ENCODE results near the gene FBXO33. TPM values are rescaled to one million over a fixed set of nuclear protein-coding genes. Genes with fewer than 3 reads are reported as not detected.
A peak's percentile ranks its signal among the peaks of the same experiment; 100 is the strongest.

Gene FBXO33, protein sequence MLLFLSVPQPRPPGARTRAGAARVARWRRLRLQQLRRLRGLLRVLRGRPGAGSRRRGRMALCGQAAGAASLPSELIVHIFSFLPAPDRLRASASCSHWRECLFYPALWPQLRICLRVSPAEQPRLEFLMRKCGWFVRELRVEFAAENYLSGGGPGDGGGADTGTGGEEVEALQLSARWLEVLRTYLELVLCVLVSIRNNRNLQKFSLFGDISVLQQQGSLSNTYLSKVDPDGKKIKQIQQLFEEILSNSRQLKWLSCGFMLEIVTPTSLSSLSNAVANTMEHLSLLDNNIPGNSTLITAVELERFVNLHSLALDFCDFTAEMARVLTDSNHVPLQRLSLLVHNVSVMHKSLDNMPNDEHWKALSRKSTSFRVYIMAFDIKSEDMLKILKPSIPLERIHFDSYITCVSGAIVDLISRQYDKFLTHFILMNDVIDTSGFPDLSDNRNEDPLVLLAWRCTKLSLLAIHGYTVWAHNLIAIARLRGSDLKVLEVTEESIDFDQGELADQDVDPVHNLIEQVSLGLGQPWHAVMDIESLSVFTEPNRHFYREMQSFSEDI
- 13.1 and 13.4 TPM in 2 replicates for total RNA-seq (2014; rRNA removed; shearing (Covaris generic))

- no peaks in the 10 kb centered on the region for H3K36me3 ChIP-seq (replicated peaks; ENCODE audit: control insufficient read depth, insufficient read depth, low read length)
- no peaks in the 10 kb centered on the region for H3K27me3 ChIP-seq (ENCODE audit: control insufficient read depth, insufficient read depth, low read length)
- peak within 1 kb of the TSS; percentile 78 for H3K4me3 ChIP-seq (ENCODE audit: insufficient read depth, low read depth, low read length)
- peak; percentile 95 for DNase-seq
Measured at GRCh38 chr14:39432179-39432618, at the start of gene FBXO33. Gene FBXO33, minus strand, starts transcription at chr14:39432433. Its CDS starts 271 bp downstream, at chr14:39432162.

- no peak for DNase-seq
- Histone ChIP-seq H3K27me3 (ENCODE audit: control insufficient read depth, insufficient read depth, low read length) (no peaks in the 10 kb centered on the region), H3K36me3 (replicated peaks; ENCODE audit: control insufficient read depth, insufficient read depth, low read length) (no peaks in the 10 kb centered on the region), H3K4me3 (ENCODE audit: insufficient read depth, low read depth, low read length) (no peak overlapping the region)
Measured at GRCh38 chr14:39474416-39474911, 42.2 kb upstream of the FBXO33 start.

GRCh38 chr14:39472078-39472477 lies 39.8 kb upstream of the FBXO33 start:
- no peak overlapping the region for H3K4me3 ChIP-seq (ENCODE audit: insufficient read depth, low read depth, low read length)
- DNase-seq = no peak
- H3K27me3 ChIP-seq (ENCODE audit: control insufficient read depth, insufficient read depth, low read length) = no peaks in the 10 kb centered on the region
- H3K36me3 ChIP-seq (replicated peaks; ENCODE audit: control insufficient read depth, insufficient read depth, low read length) = no peaks in the 10 kb centered on the region

- no peak for DNase-seq
- no peaks in the 10 kb centered on the region for H3K27me3 ChIP-seq (ENCODE audit: control insufficient read depth, insufficient read depth, low read length)
- H3K4me3 ChIP-seq (ENCODE audit: insufficient read depth, low read depth, low read length) = no peak overlapping the region
- H3K36me3 ChIP-seq (replicated peaks; ENCODE audit: control insufficient read depth, insufficient read depth, low read length) = no peaks in the 10 kb centered on the region
Measured at GRCh38 chr14:39469094-39469710, 37.0 kb upstream of the FBXO33 start.

DNA sequence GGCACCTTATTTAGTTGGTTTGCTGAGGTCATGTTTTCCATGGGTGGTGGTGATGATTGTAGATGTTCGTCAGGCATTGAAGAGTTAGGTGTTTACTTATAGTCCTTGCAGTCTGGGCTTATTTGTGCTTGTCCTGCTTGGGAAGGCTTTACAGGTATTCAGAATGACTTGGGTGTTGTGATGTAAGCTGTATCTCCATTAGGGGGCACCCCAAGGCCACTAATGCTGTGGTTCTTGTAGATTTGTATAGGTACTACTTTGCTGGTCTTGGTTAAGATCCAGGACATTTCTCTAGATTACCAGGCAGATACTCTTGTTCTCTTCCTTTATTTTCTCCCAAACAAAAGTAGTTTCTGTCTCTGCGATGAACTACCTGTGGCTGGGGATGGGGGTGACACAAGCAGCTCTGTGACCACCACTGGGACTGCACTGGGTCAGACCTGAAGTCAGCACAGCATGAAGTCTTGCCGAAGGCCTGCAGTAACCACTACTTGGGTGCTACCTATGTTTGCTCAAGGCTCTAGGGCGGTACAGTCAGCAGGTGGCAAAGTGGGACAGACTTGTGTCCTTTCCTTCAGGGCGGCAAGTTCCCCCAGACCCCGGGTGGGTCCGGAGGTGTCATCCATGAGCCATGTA lies 35.8 kb upstream of the FBXO33 start:
- Histone ChIP-seq H3K4me3 (ENCODE audit: insufficient read depth, low read depth, low read length) (no peak overlapping the region), H3K27me3 (ENCODE audit: control insufficient read depth, insufficient read depth, low read length) (no peaks in the 10 kb centered on the region), H3K36me3 (replicated peaks; ENCODE audit: control insufficient read depth, insufficient read depth, low read length) (no peaks in the 10 kb centered on the region)
- no peak for DNase-seq

- no peak for DNase-seq
- no peak overlapping the region for H3K4me3 ChIP-seq (ENCODE audit: insufficient read depth, low read depth, low read length)
- H3K27me3 ChIP-seq (ENCODE audit: control insufficient read depth, insufficient read depth, low read length) = no peaks in the 10 kb centered on the region
- no peaks in the 10 kb centered on the region for H3K36me3 ChIP-seq (replicated peaks; ENCODE audit: control insufficient read depth, insufficient read depth, low read length)
Measured at GRCh38 chr14:39459795-39460478, 27.7 kb upstream of the FBXO33 start.

DNA sequence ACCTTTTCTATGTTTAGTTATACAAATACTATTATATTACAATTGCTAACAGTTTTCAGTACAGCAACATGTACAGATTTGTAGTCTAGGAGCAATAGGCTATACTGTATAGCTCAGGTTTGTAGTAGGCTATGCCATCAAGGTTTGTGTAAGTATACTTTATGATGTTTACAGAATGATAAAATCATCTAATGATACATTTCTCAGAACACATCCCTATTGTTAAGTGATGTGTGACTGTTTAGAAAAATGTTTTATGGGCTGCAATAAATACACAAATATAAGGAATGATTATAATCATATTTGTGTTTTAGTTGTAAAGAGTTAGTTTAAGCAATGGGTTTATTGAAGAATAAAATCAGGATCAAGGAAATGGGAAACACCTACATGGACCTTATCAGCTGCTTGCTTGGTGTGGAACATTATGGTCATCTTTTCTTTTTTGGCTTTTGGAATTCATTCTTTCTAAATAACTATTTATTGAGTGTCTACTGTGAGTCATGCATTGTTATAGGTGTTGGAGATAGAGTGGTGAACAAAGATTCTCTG lies 24.5 kb upstream of the FBXO33 start:
- Histone ChIP-seq H3K4me3 (ENCODE audit: insufficient read depth, low read depth, low read length) (no peak overlapping the region), H3K36me3 (replicated peaks; ENCODE audit: control insufficient read depth, insufficient read depth, low read length) (no peaks in the 10 kb centered on the region), H3K27me3 (ENCODE audit: control insufficient read depth, insufficient read depth, low read length) (no peaks in the 10 kb centered on the region)
- DNase-seq = no peak

DNA sequence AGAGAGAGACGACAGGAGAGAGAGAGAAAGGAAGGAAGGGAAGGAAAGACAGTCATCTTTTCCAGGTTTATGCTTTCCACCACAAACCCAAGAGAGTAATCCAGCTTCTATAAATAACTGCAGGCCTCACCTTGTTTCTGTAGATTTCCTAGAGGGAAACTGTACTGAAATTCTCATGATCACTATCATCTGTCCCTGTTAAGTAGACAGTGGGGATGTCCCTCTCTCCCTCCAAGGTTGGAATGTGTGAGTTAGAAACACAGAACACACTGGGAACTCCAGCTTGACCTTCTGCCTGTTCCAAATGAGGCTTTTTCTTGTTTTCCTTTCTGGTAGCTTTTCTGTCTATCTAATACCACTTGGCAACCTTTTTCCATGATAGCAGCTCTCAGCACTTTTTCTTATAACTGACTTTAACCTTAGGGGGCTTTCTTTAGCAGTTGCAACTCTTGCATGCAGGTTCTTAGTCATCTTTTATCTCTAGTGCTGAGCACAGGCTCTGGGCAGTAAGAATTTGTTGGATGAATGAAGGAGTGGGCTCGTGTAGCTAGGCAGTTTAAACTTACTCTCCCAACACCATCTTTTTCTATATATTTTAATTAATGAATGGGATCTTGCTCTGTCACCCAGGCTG lies 22.8 kb upstream of the FBXO33 start:
- DNase-seq = no peak
- Histone ChIP-seq H3K36me3 (replicated peaks; ENCODE audit: control insufficient read depth, insufficient read depth, low read length) (no peaks in the 10 kb centered on the region), H3K4me3 (ENCODE audit: insufficient read depth, low read depth, low read length) (no peak overlapping the region), H3K27me3 (ENCODE audit: control insufficient read depth, insufficient read depth, low read length) (no peaks in the 10 kb centered on the region)

GRCh38 chr14:39452680-39453079 lies 20.4 kb upstream of the FBXO33 start:
- Histone ChIP-seq H3K36me3 (replicated peaks; ENCODE audit: control insufficient read depth, insufficient read depth, low read length) (no peaks in the 10 kb centered on the region), H3K27me3 (ENCODE audit: control insufficient read depth, insufficient read depth, low read length) (no peaks in the 10 kb centered on the region), H3K4me3 (ENCODE audit: insufficient read depth, low read depth, low read length) (no peak overlapping the region)
- DNase-seq = no peak

GRCh38 chr14:39451811-39452210 lies 19.6 kb upstream of the FBXO33 start:
- Histone ChIP-seq H3K27me3 (ENCODE audit: control insufficient read depth, insufficient read depth, low read length) (no peaks in the 10 kb centered on the region), H3K4me3 (ENCODE audit: insufficient read depth, low read depth, low read length) (no peak overlapping the region), H3K36me3 (replicated peaks; ENCODE audit: control insufficient read depth, insufficient read depth, low read length) (no peaks in the 10 kb centered on the region)

GRCh38 chr14:39447175-39447661 lies 15.0 kb upstream of the FBXO33 start:
- Histone ChIP-seq H3K4me3 (ENCODE audit: insufficient read depth, low read depth, low read length) (no peak overlapping the region), H3K36me3 (replicated peaks; ENCODE audit: control insufficient read depth, insufficient read depth, low read length) (no peaks in the 10 kb centered on the region), H3K27me3 (ENCODE audit: control insufficient read depth, insufficient read depth, low read length) (no peaks in the 10 kb centered on the region)
- no peak for DNase-seq

More at GRCh38 chr14:39451811-39452210, 19.6 kb upstream of the FBXO33 start:
- DNase-seq = no peak

- no peak for DNase-seq
- no peak overlapping the region for H3K4me3 ChIP-seq (ENCODE audit: insufficient read depth, low read depth, low read length)
- no peaks in the 10 kb centered on the region for H3K27me3 ChIP-seq (ENCODE audit: control insufficient read depth, insufficient read depth, low read length)
- H3K36me3 ChIP-seq (replicated peaks; ENCODE audit: control insufficient read depth, insufficient read depth, low read length) = no peaks in the 10 kb centered on the region
Measured at GRCh38 chr14:39446131-39446744, 14.0 kb upstream of the FBXO33 start.

DNA sequence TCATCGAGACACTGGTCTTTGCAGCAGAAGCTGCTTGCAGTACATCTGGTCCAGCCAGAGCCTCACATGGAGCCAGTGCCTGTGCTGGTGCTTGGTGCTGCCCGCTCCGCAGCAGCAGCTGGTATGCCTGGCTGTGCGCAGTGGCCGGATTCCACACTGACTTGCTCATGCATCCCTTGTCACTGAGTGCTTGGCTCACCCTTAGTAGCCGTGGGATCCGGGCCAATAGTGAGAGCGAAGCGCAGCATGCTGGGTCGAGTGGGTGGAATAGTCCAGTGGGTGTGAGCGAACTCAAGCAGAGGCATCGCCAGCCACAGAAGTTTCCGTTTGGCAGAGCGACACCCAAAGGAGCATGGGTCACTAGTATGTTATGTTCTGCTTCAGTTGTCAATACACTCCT lies 10.1 kb upstream of the FBXO33 start:
- H3K27me3 ChIP-seq (ENCODE audit: control insufficient read depth, insufficient read depth, low read length) = no peaks in the 10 kb centered on the region
- DNase-seq = no peak
- H3K4me3 ChIP-seq (ENCODE audit: insufficient read depth, low read depth, low read length) = no peak overlapping the region
- no peaks in the 10 kb centered on the region for H3K36me3 ChIP-seq (replicated peaks; ENCODE audit: control insufficient read depth, insufficient read depth, low read length)
